Stimulated activated CD8-positive, alpha-beta memory T cell treated with anti-CD3 and anti-CD28 coated beads, Interleukin-7, amount 100 ng/mL, for 48 hours (primary cell): Measurements from ENCODE around the gene DCX.

Experiments
- DNase-seq, 2 donors: peaks; one replicate each; pipeline ENCODE4 v3.0.0-alpha.2; 2020; ENCODE audit warnings: low read depth in 1 of 2; ENCODE audit errors: extremely low read depth in 1 of 2

Gene DCX

GRCh38 chrX:111411983-111412382 lies at the start of gene DCX:
Gene DCX, minus strand, starts transcription at chrX:111412192. Its CDS starts 1,794 bp downstream, at chrX:111410398.
- DNase-seq, result no peak

- no peak for DNase-seq
Observed at GRCh38 chrX:111460607-111461006, 48.6 kb upstream of the DCX start.

GRCh38 chrX:111447298-111447697 lies 35.3 kb upstream of the DCX start:
- DNase-seq, result no peak

GRCh38 chrX:111445485-111445884 lies 33.5 kb upstream of the DCX start:
- no peak for DNase-seq

GRCh38 chrX:111444881-111445280 lies 32.9 kb upstream of the DCX start:
- DNase-seq, result no peak

GRCh38 chrX:111443946-111444345 lies 32.0 kb upstream of the DCX start:
- no peak for DNase-seq

GRCh38 chrX:111442791-111443190 lies 30.8 kb upstream of the DCX start:
- no peak for DNase-seq

GRCh38 chrX:111435469-111435868 lies 23.5 kb upstream of the DCX start:
- DNase-seq, result no peak

GRCh38 chrX:111431001-111431400 lies 19.0 kb upstream of the DCX start:
- DNase-seq, result no peak

GRCh38 chrX:111411557-111411956 lies 435 bp downstream of the DCX start:
- DNase-seq, result no peak

- no peak for DNase-seq
Observed at GRCh38 chrX:111410590-111411078, 1.4 kb downstream of the DCX start.

GRCh38 chrX:111409326-111409725 lies 2.7 kb downstream of the DCX start:
- DNase-seq, result no peak

- no peak for DNase-seq
Observed at GRCh38 chrX:111407948-111408347, 4.0 kb downstream of the DCX start.

GRCh38 chrX:111402344-111402743 lies 9.6 kb downstream of the DCX start:
- DNase-seq, result no peak

GRCh38 chrX:111395149-111395548 lies 16.8 kb downstream of the DCX start:
- no peak for DNase-seq

GRCh38 chrX:111394569-111394968 lies 17.4 kb downstream of the DCX start:
- DNase-seq, result no peak

GRCh38 chrX:111387470-111388070 lies 24.4 kb downstream of the DCX start:
- no peak for DNase-seq

- no peak for DNase-seq
Observed at GRCh38 chrX:111386615-111387233, 25.3 kb downstream of the DCX start.

GRCh38 chrX:111386077-111386476 lies 25.9 kb downstream of the DCX start:
- DNase-seq, result no peak

GRCh38 chrX:111382277-111382676 lies 29.7 kb downstream of the DCX start:
- no peak for DNase-seq

- no peak for DNase-seq
Observed at GRCh38 chrX:111376897-111377578, 35.0 kb downstream of the DCX start.

- DNase-seq, result no peak
Observed at GRCh38 chrX:111376486-111376885, 35.5 kb downstream of the DCX start.
